HL-60 (cell line): ENCODE measurements around the gene ADTRP.

ENCODE experiments used
- CTCF ChIP-seq: IDR thresholded peaks from one replicate; pipeline ENCODE4 v1.5.1; 2011; ENCODE audit warnings: low read length, control low read depth, inconsistent platforms; ENCODE audit not compliant: insufficient read depth
- POLR2AphosphoS5 ChIP-seq: IDR thresholded peaks from 2 replicates; pipeline ENCODE4 v1.6.1; 2012; ENCODE audit warnings: low read depth
- SPI1 ChIP-seq: IDR thresholded peaks from 2 replicates; pipeline ENCODE4 v1.6.1; 2012; ENCODE audit warnings: low read depth, mild to moderate bottlenecking, borderline replicate concordance

DNA sequence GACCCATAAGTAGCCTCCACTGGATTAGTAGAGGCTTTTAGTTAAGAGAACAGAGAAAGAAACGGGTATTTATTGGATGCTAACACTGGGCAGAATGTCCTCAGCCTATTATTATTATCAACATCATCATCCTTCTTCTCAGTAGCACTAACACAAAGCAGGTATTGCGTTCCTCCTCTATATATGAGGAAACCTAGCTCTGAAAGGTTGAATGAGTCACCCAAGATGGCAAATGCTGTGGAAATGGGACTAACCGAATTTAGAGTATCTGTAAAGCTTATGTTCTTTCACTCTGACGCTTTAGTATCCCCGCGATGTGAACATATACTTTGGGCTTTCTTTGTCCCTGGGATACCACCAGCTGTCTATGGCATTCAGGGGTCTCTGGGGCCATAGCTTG lies 77.0 kb downstream of the ADTRP start:
- TF ChIP-seq CTCF (no peak), POLR2AphosphoS5 (no peak), SPI1 (no peak)
